HepG2 (cell line): ENCODE measurements around the gene CDC34. TPM values are rescaled to one million over a fixed set of nuclear protein-coding genes. Genes with fewer than 3 reads are reported as not detected.

Experiments
- BORCS8-MEF2B ChIP-seq: sonication (generic); formaldehyde crosslinking; IDR thresholded peaks from 2 replicates; pipeline ENCODE4 v1.8.0; 2022; ENCODE audit warnings: mild to moderate bottlenecking, missing genetic modification reagents
- CC2D1A ChIP-seq: sonication (generic); formaldehyde crosslinking; IDR thresholded peaks from 2 replicates; pipeline ENCODE4 v1.8.1; 2023; ENCODE audit warnings: mild to moderate bottlenecking, missing genetic modification reagents
- EHMT2 ChIP-seq: fragments of 200-600 bp; sonication (generic); IDR thresholded peaks from 2 replicates; pipeline ENCODE4 v1.7.0; 2017; ENCODE audit warnings: antibody characterized with exemption, low read depth, low read length, borderline replicate concordance
- ETV5 ChIP-seq: IDR thresholded peaks from 2 replicates; pipeline ENCODE4 v1.6.1; 2018; ENCODE audit warnings: missing biosample characterization, missing genetic modification reagents, inconsistent platforms, borderline replicate concordance
- HNRNPUL1 ChIP-seq: fragments of 200-400 bp; formaldehyde crosslinking; IDR thresholded peaks from 2 replicates; pipeline ENCODE4 v1.6.1; 2017; ENCODE audit warnings: low read depth, mild to moderate bottlenecking, low read length, moderate library complexity
- KDM6A ChIP-seq: IDR thresholded peaks from 2 replicates; pipeline ENCODE4 v1.6.1; 2016; ENCODE audit warnings: low read depth
- MBNL3 ChIP-seq: fragments of 250-450 bp; sonication (Bioruptor Pico); conservative IDR thresholded peaks from 2 replicates; pipeline ENCODE4 v1.8.0; 2022; ENCODE audit warnings: mild to moderate bottlenecking, inconsistent platforms
- MED1 ChIP-seq: sonication (generic); formaldehyde crosslinking; IDR thresholded peaks from 2 replicates; pipeline ENCODE4 v1.4.0; 2020; ENCODE audit warnings: missing genetic modification reagents
- NCOA5 ChIP-seq: sonication (generic); formaldehyde crosslinking; IDR thresholded peaks from 2 replicates; pipeline ENCODE4 v1.4.0; 2020; ENCODE audit warnings: missing genetic modification reagents
- NFATC3 ChIP-seq: sonication (generic); formaldehyde crosslinking; IDR thresholded peaks from 2 replicates; pipeline ENCODE4 v1.5.1; 2020; ENCODE audit warnings: mild to moderate bottlenecking, missing genetic modification reagents
- NONO ChIP-seq, 2 experiments: fragments of 450-650 bp in 1 of 2; sonication (generic) in 1 of 2; formaldehyde crosslinking in 1 of 2; IDR thresholded peaks in 1 of 2; conservative IDR thresholded peaks in 1 of 2; 2 replicates each; pipeline versions ENCODE4 v1.6.1 to v1.8.0; 2017 to 2022; ENCODE audit warnings: mild to moderate bottlenecking in 1 of 2, missing genetic modification reagents in 1 of 2, moderate library complexity in 1 of 2
- RARA ChIP-seq: IDR thresholded peaks from 2 replicates; pipeline ENCODE4 v1.6.1; 2016; ENCODE audit warnings: missing genetic modification reagents, missing compliant biosample characterization
- TFDP1 ChIP-seq: IDR thresholded peaks from 2 replicates; pipeline ENCODE4 v1.6.1; 2016; ENCODE audit warnings: missing compliant biosample characterization, missing genetic modification reagents, borderline replicate concordance
- THRA ChIP-seq: sonication (generic); formaldehyde crosslinking; IDR thresholded peaks from 2 replicates; pipeline ENCODE4 v1.4.0; 2020; ENCODE audit warnings: missing genetic modification reagents, borderline replicate concordance
- TRIM24 ChIP-seq: sonication (generic); formaldehyde crosslinking; IDR thresholded peaks from 2 replicates; pipeline ENCODE4 v1.8.0; 2022; ENCODE audit warnings: mild to moderate bottlenecking, missing genetic modification reagents
- ZFY ChIP-seq: sonication (generic); formaldehyde crosslinking; IDR thresholded peaks from 2 replicates; pipeline ENCODE4 v1.4.0; 2020; ENCODE audit warnings: missing genetic modification reagents
- ZNF280B ChIP-seq: sonication (generic); formaldehyde crosslinking; IDR thresholded peaks from 2 replicates; pipeline ENCODE4 v1.5.0; 2020; ENCODE audit warnings: missing genetic modification reagents, mild to moderate bottlenecking, borderline replicate concordance
- ZNF280D ChIP-seq: sonication (generic); formaldehyde crosslinking; IDR thresholded peaks from 2 replicates; pipeline ENCODE4 v1.5.1; 2020; ENCODE audit warnings: mild to moderate bottlenecking, missing genetic modification reagents
- ZNF468 ChIP-seq: sonication (generic); formaldehyde crosslinking; IDR thresholded peaks from 2 replicates; pipeline ENCODE4 v1.8.0; 2022; ENCODE audit warnings: mild to moderate bottlenecking, moderate library complexity, missing genetic modification reagents
- ZNF543 ChIP-seq: sonication (generic); formaldehyde crosslinking; IDR thresholded peaks from 2 replicates; pipeline ENCODE4 v1.4.0; 2020; ENCODE audit warnings: mild to moderate bottlenecking, missing genetic modification reagents
- polyA plus RNA-seq, 8 experiments: library from polyadenylated mRNA; depleted of rRNA in 3 of 8; stranded (reverse) in 7 of 8; unstranded in 1 of 8; fragments of >200 nt; fragmentation: Illumina TruSeq in 4 of 8; extraction: Trizol in 4 of 8; gene quantifications; 2 replicates each; pipeline versions ENCODE4 v1.2.1 to v1.2.3, GENCODE V29; 2011 to 2016; ENCODE audit warnings: low read depth in 4 of 8, missing spikeins in 1 of 8, mixed read lengths in 1 of 8; ENCODE audit not compliant: insufficient read depth in 1 of 8
- total RNA-seq, 5 experiments: library from RNA; depleted of rRNA; stranded (reverse); fragments of >200 nt; fragmentation: Illumina TruSeq; extraction: Trizol; gene quantifications; 2 replicates each; pipeline ENCODE4 v1.2.3, GENCODE V29; 2016; ENCODE audit warnings: low read depth in 1 of 5
- TF ChIP-seq, protein P1 (sequence below): sonication (generic); formaldehyde crosslinking; IDR thresholded peaks from 2 replicates; pipeline ENCODE4 v1.5.0; 2020; ENCODE audit warnings: mild to moderate bottlenecking, low read depth, missing genetic modification reagents, borderline replicate concordance
- TF ChIP-seq, protein P2 (sequence below): IDR thresholded peaks from 2 replicates; pipeline ENCODE4 v1.6.1; 2016

The CDC34 gene
- total and polyA plus RNA-seq, 2 of the 13 experiments (the other 11 are each of a cell fraction or from before 2014, with no cell fraction given) = 138 to 150 TPM

DNA sequence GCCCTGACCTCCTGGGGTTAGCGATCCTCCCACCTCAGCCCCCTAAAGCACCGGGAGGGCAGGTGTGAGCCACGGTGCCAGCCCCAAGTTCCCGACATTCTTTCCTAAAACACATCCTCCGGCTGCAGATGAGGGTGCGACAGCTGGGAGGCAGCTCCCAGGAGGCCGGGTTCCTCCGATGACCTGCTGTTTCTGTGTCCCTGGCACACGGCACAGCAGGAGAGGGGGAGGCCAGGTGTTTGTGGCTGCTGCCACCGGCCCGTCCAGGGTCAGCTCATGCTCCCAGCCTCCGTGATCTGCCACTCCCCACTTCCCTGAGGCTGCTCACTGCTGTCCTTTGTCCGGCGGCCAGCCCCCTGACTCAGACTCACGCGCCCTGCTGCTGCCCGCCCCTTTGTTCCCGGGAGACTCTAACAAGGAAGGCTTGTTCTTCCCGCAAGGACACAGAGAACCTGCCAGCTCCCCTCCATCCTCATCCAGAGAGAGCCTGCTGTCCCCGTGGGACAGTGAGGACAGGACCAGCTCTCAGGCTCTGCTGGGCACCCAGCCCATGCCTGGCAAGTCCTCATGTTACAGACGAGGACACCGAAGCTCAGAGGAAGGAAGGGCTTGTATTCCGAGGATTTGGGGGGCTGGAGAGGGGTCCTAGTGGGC lies 45.9 kb upstream of the CDC34 start (continued):
- TF ChIP-seq TRIM24 (no peak), MBNL3 (CRISPR knock-in tag) (no peak), ZNF468 (no peak), THRA (no peak; the same call in 1 of the 2 replicates), BORCS8-MEF2B (CRISPR knock-in tag) (no peak; the same call in 1 of the 2 replicates), NONO (IDR thresholded peaks at IDR 0.05) (no peak), NONO (CRISPR knock-in tag; conservative IDR thresholded peaks at IDR 0.05) (no peak; the same call in 1 of the 2 replicates), EHMT2 (no peak), CC2D1A (no peak), ZNF280B (CRISPR knock-in tag) (no peak; the same call in 1 of the 2 replicates), ZFY (CRISPR knock-in tag) (peak; percentile 27; the same call in 1 of the 2 replicates), ETV5 (CRISPR knock-in tag) (no peak), RARA (CRISPR knock-in tag) (peak; percentile 14; the same call in 1 of the 2 replicates), NFATC3 (CRISPR knock-in tag) (no peak), MED1 (CRISPR knock-in tag) (peak; percentile 52), TFDP1 (no peak), KDM6A (no peak), ZNF543 (CRISPR knock-in tag) (no peak), NCOA5 (CRISPR knock-in tag) (no peak), HNRNPUL1 (no peak), ZNF280D (CRISPR knock-in tag) (no peak)
- TF ChIP-seq, protein P1, sequence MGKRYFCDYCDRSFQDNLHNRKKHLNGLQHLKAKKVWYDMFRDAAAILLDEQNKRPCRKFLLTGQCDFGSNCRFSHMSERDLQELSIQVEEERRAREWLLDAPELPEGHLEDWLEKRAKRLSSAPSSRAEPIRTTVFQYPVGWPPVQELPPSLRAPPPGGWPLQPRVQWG = no peak
- TF ChIP-seq, protein P2, sequence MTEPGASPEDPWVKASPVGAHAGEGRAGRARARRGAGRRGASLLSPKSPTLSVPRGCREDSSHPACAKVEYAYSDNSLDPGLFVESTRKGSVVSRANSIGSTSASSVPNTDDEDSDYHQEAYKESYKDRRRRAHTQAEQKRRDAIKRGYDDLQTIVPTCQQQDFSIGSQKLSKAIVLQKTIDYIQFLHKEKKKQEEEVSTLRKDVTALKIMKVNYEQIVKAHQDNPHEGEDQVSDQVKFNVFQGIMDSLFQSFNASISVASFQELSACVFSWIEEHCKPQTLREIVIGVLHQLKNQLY (CRISPR knock-in tag) = peak; percentile 35; the same call in 1 of the 2 replicates
